Endothelial cell of umbilical vein (primary cell): ENCODE measurements around the gene PITPNM3. TPM values are rescaled to one million over a fixed set of nuclear protein-coding genes. Genes with fewer than 3 reads are reported as not detected.

Source experiments
- BruUV-seq: library from RNA; stranded (reverse); fragments of 400-500 nt; replicated peaks from 2 replicates; lab custom pipeline; 2021; lab: Mats Ljungman, UMichigan
- CTCF ChIA-PET: fragments of 300-600, 350-600 bp; sonication (Branson Sonifier 250); formaldehyde crosslinking; loops from one replicate; lab custom pipeline; 2021; ENCODE audit warnings: antibody characterized with exemption, inconsistent platforms; lab: Charles Lee
- POLR2A ChIA-PET: fragments of 300-600, 350-600 bp; sonication (Branson Sonifier 250); formaldehyde crosslinking; loops from one replicate; lab custom pipeline; 2021; ENCODE audit warnings: antibody characterized with exemption, inconsistent platforms; lab: Charles Lee
- DNase-seq: peaks from one replicate; pipeline ENCODE4 v3.0.0-alpha.2; 2011; ENCODE audit warnings: low read depth, low spot score
- FAIRE-seq: peaks from 2 replicates; lab custom pipeline; 2011; peaks lifted over from hg19 to GRCh38; lab: Jason Lieb, UNC
- H2AFZ ChIP-seq: 2 replicates; pipeline ENCODE4 v1.6.0; 2012; ENCODE audit warnings: low read depth, low read length, control low read depth, inconsistent platforms
- H3K27ac ChIP-seq: 2 replicates; pipeline ENCODE4 v1.5.1; 2011; ENCODE audit warnings: low read depth, mild to moderate bottlenecking, control low read depth, low read length, moderate library complexity; ENCODE audit not compliant: insufficient read depth
- H3K27me3 ChIP-seq, 2 experiments: 2 replicates each; pipeline versions ENCODE4 v1.6.0 to v1.6.1; 2011; ENCODE audit warnings: low read length in 2 of 2, mixed read lengths in 1 of 2; ENCODE audit not compliant: control insufficient read depth in 2 of 2, insufficient read depth in 2 of 2
- H3K36me3 ChIP-seq, 2 experiments: 2 replicates in 1 of 2; 3 replicates in 1 of 2; pipeline ENCODE4 v1.5.1; 2011; ENCODE audit warnings: low read length in 2 of 2, mild to moderate bottlenecking in 1 of 2, moderate library complexity in 1 of 2; ENCODE audit not compliant: control insufficient read depth in 2 of 2, insufficient read depth in 2 of 2; ENCODE audit errors: extremely low read depth in 1 of 2
- H3K4me1 ChIP-seq: 3 replicates; pipeline ENCODE4 v1.5.1; 2011; ENCODE audit warnings: mild to moderate bottlenecking, low read length; ENCODE audit not compliant: control insufficient read depth, insufficient read depth; ENCODE audit errors: extremely low read depth
- H3K4me2 ChIP-seq: 2 replicates; pipeline ENCODE4 v1.6.1; 2011; ENCODE audit warnings: low read length, control low read depth, mixed read lengths; ENCODE audit not compliant: insufficient read depth
- H3K4me3 ChIP-seq, 3 experiments: fragments of 200-600 bp in 1 of 3; sonication (generic), shearing (Covaris generic) in 1 of 3; replicated peaks in 1 of 3; 2 replicates each; pipeline ENCODE4 v1.5.1; 2011 to 2016; ENCODE audit warnings: control low read depth in 3 of 3, low read length in 3 of 3, mild to moderate bottlenecking in 2 of 3, inconsistent platforms in 1 of 3, low read depth in 1 of 3, moderate library complexity in 1 of 3; ENCODE audit not compliant: insufficient read depth in 1 of 3
- H3K79me2 ChIP-seq: 2 replicates; pipeline ENCODE4 v1.6.0; 2012; ENCODE audit warnings: low read length, inconsistent platforms; ENCODE audit not compliant: control insufficient read depth, insufficient read depth
- H3K9ac ChIP-seq: replicated peaks from 2 replicates; pipeline ENCODE3; 2011; ENCODE audit warnings: low read length, control low read depth; ENCODE audit not compliant: insufficient read depth; ENCODE audit errors: extremely low read depth
- H3K9me1 ChIP-seq: replicated peaks from 3 replicates; pipeline ENCODE4 v1.6.0; 2011; ENCODE audit warnings: mild to moderate bottlenecking, low read length; ENCODE audit not compliant: control insufficient read depth, insufficient read depth; ENCODE audit errors: extremely low read depth
- H3K9me3 ChIP-seq: replicated peaks from 2 replicates; pipeline ENCODE4 v1.5.1; 2012; ENCODE audit warnings: low read length, inconsistent platforms; ENCODE audit not compliant: control insufficient read depth, insufficient read depth
- H4K20me1 ChIP-seq: replicated peaks from 2 replicates; pipeline ENCODE3; 2011; ENCODE audit warnings: mild to moderate bottlenecking, low read length; ENCODE audit not compliant: control insufficient read depth, insufficient read depth; ENCODE audit errors: extremely low read depth
- CTCF ChIP-seq, 2 donors: IDR thresholded peaks; 1 replicate in 1 of 2; 2 replicates in 1 of 2; pipeline ENCODE4 v1.5.1; 2011; ENCODE audit warnings: low read length in 2 of 2, mild to moderate bottlenecking in 2 of 2, moderate library complexity in 2 of 2, control low read depth in 1 of 2, inconsistent platforms in 1 of 2, low read depth in 1 of 2; ENCODE audit not compliant: insufficient read depth in 1 of 2; ENCODE audit errors: extremely low read depth in 1 of 2
- EZH2 ChIP-seq: IDR thresholded peaks from 2 replicates; pipeline ENCODE4 v1.6.1; 2012; ENCODE audit warnings: borderline replicate concordance, low read depth, mild to moderate bottlenecking, moderate library complexity, low read length, inconsistent platforms; ENCODE audit not compliant: severe bottlenecking
- FOS ChIP-seq: IDR thresholded peaks from 2 replicates; pipeline ENCODE4 v1.6.1; 2011; ENCODE audit warnings: mild to moderate bottlenecking, low read length, moderate library complexity, borderline replicate concordance; ENCODE audit not compliant: insufficient read depth
- GATA2 ChIP-seq: IDR thresholded peaks from 2 replicates; pipeline ENCODE4 v1.7.0; 2011; ENCODE audit warnings: low read depth, mild to moderate bottlenecking, moderate library complexity, mixed read lengths, low read length; ENCODE audit not compliant: insufficient read length, insufficient read depth
- JUN ChIP-seq: IDR thresholded peaks from 2 replicates; pipeline ENCODE4 v1.6.1; 2011; ENCODE audit warnings: borderline replicate concordance, low read depth; ENCODE audit not compliant: insufficient read length, insufficient read depth
- MAX ChIP-seq: IDR thresholded peaks from 2 replicates; pipeline ENCODE4 v1.6.1; 2011; ENCODE audit not compliant: insufficient read depth, insufficient read length
- MYC ChIP-seq: IDR thresholded peaks from one replicate; pipeline ENCODE4 v1.6.1; 2011; ENCODE audit warnings: mild to moderate bottlenecking, low read depth, low read length
- POLR2A ChIP-seq: IDR thresholded peaks from 2 replicates; pipeline ENCODE4 v1.6.1; 2012; ENCODE audit warnings: low read depth, mild to moderate bottlenecking, control low read depth, low read length
- POLR2AphosphoS5 ChIP-seq: IDR thresholded peaks from 2 replicates; pipeline ENCODE4 v1.6.1; 2012; ENCODE audit warnings: low read depth, mild to moderate bottlenecking, control low read depth, low read length, moderate library complexity; ENCODE audit not compliant: insufficient read depth
- dilution Hi-C: fragments of 300-500 bp; cut with MboI; formaldehyde crosslinking; loops from one replicate; pipeline ENCODE4 v1.15.0; 2019; ENCODE audit warnings: low sequenced_read_pairs; ENCODE audit not compliant: extremely low pct_ligation_motif_present
- intact Hi-C: fragments of 100-400 bp; cut with micrococcal nuclease; formaldehyde crosslinking; loops from one replicate; pipeline ENCODE4 v1.10.0; 2022
- polyA plus RNA-seq, 4 experiments: library from polyadenylated mRNA; depleted of rRNA in 3 of 4; stranded (reverse) in 3 of 4; unstranded in 1 of 4; fragments of >200 nt; gene quantifications; 2 replicates each; pipeline versions ENCODE4 v1.2.1 to v1.2.3, GENCODE V29; 2011 to 2012; ENCODE audit warnings: missing spikeins in 1 of 4
- total RNA-seq: library from RNA; stranded (reverse); gene quantifications from 2 replicates; pipeline ENCODE4 v1.2.3, GENCODE V29; 2021

Gene PITPNM3
- total and polyA plus RNA-seq, 2 donors (not counting 3 experiments of a cell fraction or from before 2014, with no cell fraction given) = 1.0 to 1.9 TPM

- TF ChIP-seq POLR2A (no peak), GATA2 (no peak), MYC (no peak), MAX (no peak), FOS (no peak), POLR2AphosphoS5 (no peak), JUN (no peak), CTCF (IDR thresholded peaks at IDR 0.05; ENCODE audit: extremely low read depth in 1 of 2, insufficient read depth in 1 of 2, low read depth in 1 of 2, low read length in 2 of 2) (no peak), EZH2 (no peak)
- H3K79me2 ChIP-seq = no peaks in the 10 kb centered on the region
- H3K4me2 ChIP-seq = no peak overlapping the region
- H3K9ac ChIP-seq = no peak overlapping the region
- peaks cover 9% of the 10 kb centered on the region for H3K4me1 ChIP-seq
- H3K4me3 ChIP-seq = no peak overlapping the region
- no peaks in the 10 kb centered on the region for H3K9me3 ChIP-seq
- intact Hi-C loops = no loop called here
- H2AFZ ChIP-seq = no peak overlapping the region
- DNase-seq (no peak), FAIRE-seq (no peak)
- H3K36me3 ChIP-seq = no peaks in the 10 kb centered on the region
- no TSS peak for BruUV-seq
- H3K27me3 ChIP-seq = no peaks in the 10 kb centered on the region
- ChIA-PET POLR2A (no interaction called here), CTCF (no interaction called here)
- no peaks in the 10 kb centered on the region for H4K20me1 ChIP-seq
- H3K9me1 ChIP-seq = no peaks in the 10 kb centered on the region
- no peak overlapping the region for H3K27ac ChIP-seq
- dilution Hi-C loops = no loop called here
Observed at GRCh38 chr17:6477831-6478383, 78.4 kb downstream of the PITPNM3 start.
